Hepatocyte (in vitro differentiated cells): ENCODE measurements around the gene CRLF1. TPM values are rescaled to one million over a fixed set of nuclear protein-coding genes. Genes with fewer than 3 reads are reported as not detected.

Experiments used
- DNase-seq: peaks from one replicate; pipeline ENCODE4 v3.0.0-alpha.2; 2016; ENCODE audit warnings: low spot score
- H2AFZ ChIP-seq: fragments of 200-600 bp; sonication (generic); 2 replicates; pipeline ENCODE4 v1.6.0; 2016; ENCODE audit warnings: antibody characterized with exemption, mild to moderate bottlenecking
- H3K27ac ChIP-seq: fragments of 200-600 bp; sonication (generic); 2 replicates; pipeline ENCODE4 v1.5.1; 2016; ENCODE audit warnings: mild to moderate bottlenecking
- H3K27me3 ChIP-seq: fragments of 200-600 bp; sonication (generic); 2 replicates; pipeline ENCODE4 v1.6.1; 2016
- H3K36me3 ChIP-seq: fragments of 200-600 bp; sonication (generic); replicated peaks from 2 replicates; pipeline ENCODE4 v1.5.1; 2016; ENCODE audit warnings: low read depth; ENCODE audit not compliant: insufficient read depth
- H3K4me1 ChIP-seq: fragments of 200-600 bp; sonication (generic); 2 replicates; pipeline ENCODE4 v1.5.1; 2016; ENCODE audit warnings: mild to moderate bottlenecking, moderate library complexity; ENCODE audit not compliant: insufficient read depth
- H3K4me2 ChIP-seq: fragments of 200-600 bp; sonication (generic); 2 replicates; pipeline ENCODE4 v1.6.0; 2016
- H3K4me3 ChIP-seq: fragments of 200-600 bp; sonication (generic); 2 replicates; pipeline ENCODE4 v1.5.1; 2016; ENCODE audit warnings: mild to moderate bottlenecking
- H3K79me2 ChIP-seq: fragments of 200-600 bp; sonication (generic); 2 replicates; pipeline ENCODE4 v1.6.0; 2017; ENCODE audit warnings: mild to moderate bottlenecking
- H3K9me2 ChIP-seq: fragments of 200-600 bp; sonication (generic); replicated peaks from 2 replicates; pipeline ENCODE4 v1.6.0; 2017; ENCODE audit warnings: mild to moderate bottlenecking; ENCODE audit not compliant: insufficient read depth
- H3K9me3 ChIP-seq: fragments of 200-600 bp; sonication (generic); 2 replicates; pipeline ENCODE4 v1.5.1; 2016; ENCODE audit warnings: low read depth, mild to moderate bottlenecking
- H4K20me1 ChIP-seq: fragments of 200-600 bp; sonication (generic); 2 replicates; pipeline ENCODE4 v1.6.0; 2016; ENCODE audit warnings: mild to moderate bottlenecking; ENCODE audit not compliant: insufficient read depth, poor library complexity, severe bottlenecking
- EZH2 ChIP-seq: fragments of 200-600 bp; sonication (generic); IDR thresholded peaks from 2 replicates; pipeline ENCODE4 v1.6.1; 2016; ENCODE audit warnings: antibody characterized with exemption, mild to moderate bottlenecking, borderline replicate concordance
- EZH2phosphoT487 ChIP-seq: fragments of 200-600 bp; sonication (generic); IDR thresholded peaks from one replicate; pipeline ENCODE4 v1.6.1; 2018; ENCODE audit warnings: antibody characterized with exemption, mild to moderate bottlenecking, low read depth, moderate library complexity; ENCODE audit not compliant: unreplicated experiment, severe bottlenecking
- WGBS: methylation state at CpG from one replicate; pipeline ENCODE4 v1.1.6; 2016; ENCODE audit warnings: low lambda C conversion rate; ENCODE audit errors: missing lambda C conversion rate; 5-methylcytosine and 5-hydroxymethylcytosine counted together
- polyA plus RNA-seq: library from polyadenylated mRNA; unstranded; fragments of >200 nt; fragmentation: Nextera tagmentation; extraction: Ambion mirVana; gene quantifications from 2 replicates; pipeline ENCODE4 v1.2.1, GENCODE V29; 2016
- small RNA-seq: library from RNA; depleted of rRNA; stranded (forward); fragments of <200 nt; gene quantifications from one replicate; pipeline ENCODE3, GENCODE V24; 2014
- total RNA-seq: library from RNA; depleted of rRNA; stranded (reverse); fragments of >200 nt; gene quantifications from 2 replicates; pipeline ENCODE4 v1.2.3, GENCODE V29; 2014
- TF ChIP-seq, protein P1 (sequence below): fragments of 200-600 bp; sonication (generic); IDR thresholded peaks from 2 replicates; pipeline ENCODE4 v1.5.1; 2016; ENCODE audit warnings: antibody characterized with exemption, mild to moderate bottlenecking; ENCODE audit not compliant: poor library complexity

CRLF1 gene
- total and polyA plus RNA-seq, 2 experiments from 2014 or later: 13.9 to 42.2 TPM

DNA sequence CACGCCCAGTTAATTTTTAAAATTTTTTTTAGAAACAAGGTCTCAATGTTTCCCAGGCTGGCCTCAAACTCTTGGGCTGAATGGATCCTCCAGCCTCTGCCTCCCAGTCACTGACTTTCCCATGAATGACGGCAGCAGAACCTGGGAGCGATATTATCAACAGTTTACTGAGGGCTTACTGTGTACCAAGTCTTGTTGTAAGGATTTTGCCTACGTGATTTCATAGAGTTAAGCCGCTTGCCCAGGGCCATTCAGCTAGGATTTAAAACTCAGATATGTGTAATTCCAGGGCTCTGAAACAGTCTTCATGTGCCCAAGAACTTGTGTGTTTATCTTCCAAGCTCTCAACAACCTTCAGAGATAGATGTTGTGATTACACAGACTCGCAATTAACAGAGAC, 55.0 kb downstream of the CRLF1 start:
- no peaks in the 10 kb centered on the region for H3K4me1 ChIP-seq
- no peak overlapping the region for H3K27ac ChIP-seq
- no peak overlapping the region for H2AFZ ChIP-seq
- 47% methylated on average over 6 of the region's 6 CpGs for WGBS
- H3K4me2 ChIP-seq: no peak overlapping the region
- no peaks in the 10 kb centered on the region for H4K20me1 ChIP-seq
- H3K9me2 ChIP-seq: no peaks in the 10 kb centered on the region
- no peaks in the 10 kb centered on the region for H3K79me2 ChIP-seq
- no peaks in the 10 kb centered on the region for H3K9me3 ChIP-seq
- H3K27me3 ChIP-seq: no peaks in the 10 kb centered on the region
- no peak overlapping the region for H3K4me3 ChIP-seq
- DNase-seq: peak; percentile 47
- H3K36me3 ChIP-seq: no peaks in the 10 kb centered on the region
- TF ChIP-seq EZH2 (no peak), EZH2phosphoT487 (no peak)
- TF ChIP-seq, protein P1, sequence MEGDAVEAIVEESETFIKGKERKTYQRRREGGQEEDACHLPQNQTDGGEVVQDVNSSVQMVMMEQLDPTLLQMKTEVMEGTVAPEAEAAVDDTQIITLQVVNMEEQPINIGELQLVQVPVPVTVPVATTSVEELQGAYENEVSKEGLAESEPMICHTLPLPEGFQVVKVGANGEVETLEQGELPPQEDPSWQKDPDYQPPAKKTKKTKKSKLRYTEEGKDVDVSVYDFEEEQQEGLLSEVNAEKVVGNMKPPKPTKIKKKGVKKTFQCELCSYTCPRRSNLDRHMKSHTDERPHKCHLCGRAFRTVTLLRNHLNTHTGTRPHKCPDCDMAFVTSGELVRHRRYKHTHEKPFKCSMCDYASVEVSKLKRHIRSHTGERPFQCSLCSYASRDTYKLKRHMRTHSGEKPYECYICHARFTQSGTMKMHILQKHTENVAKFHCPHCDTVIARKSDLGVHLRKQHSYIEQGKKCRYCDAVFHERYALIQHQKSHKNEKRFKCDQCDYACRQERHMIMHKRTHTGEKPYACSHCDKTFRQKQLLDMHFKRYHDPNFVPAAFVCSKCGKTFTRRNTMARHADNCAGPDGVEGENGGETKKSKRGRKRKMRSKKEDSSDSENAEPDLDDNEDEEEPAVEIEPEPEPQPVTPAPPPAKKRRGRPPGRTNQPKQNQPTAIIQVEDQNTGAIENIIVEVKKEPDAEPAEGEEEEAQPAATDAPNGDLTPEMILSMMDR: no peak

DNA sequence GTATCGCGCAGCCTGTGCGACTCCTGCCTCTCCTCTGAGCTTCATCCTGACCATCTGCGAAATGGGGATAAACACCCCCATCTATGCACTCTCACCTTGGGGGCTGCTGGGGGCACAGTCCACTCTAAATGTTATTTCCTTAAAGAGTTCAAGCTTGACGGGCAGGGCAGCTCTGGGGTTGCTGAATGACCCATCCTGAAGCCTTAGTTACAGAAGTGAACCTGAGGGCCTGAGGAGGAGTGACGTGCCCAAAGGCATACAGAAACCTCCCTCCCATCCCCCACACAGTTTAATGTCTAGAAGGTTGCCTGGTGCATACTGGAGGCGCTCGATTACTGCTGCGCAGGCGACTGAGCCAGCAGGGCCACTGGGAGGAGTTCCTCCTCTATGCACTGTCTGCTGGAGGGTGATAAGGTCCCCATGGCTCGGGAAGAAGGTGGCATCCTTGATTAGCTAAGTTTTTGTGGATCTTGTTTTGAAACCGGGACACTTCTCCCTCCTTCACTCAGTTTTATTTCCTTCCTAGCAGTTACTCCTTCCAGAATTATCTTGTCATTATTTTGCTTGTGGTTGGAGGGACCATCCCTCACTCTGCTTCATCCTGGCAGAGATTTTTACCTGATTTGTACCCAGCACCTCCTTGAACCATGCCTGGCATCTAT, 62.7 kb downstream of the CRLF1 start:
- TF ChIP-seq EZH2 (no peak), EZH2phosphoT487 (no peak)
- TF ChIP-seq, protein P1: no peak

More for the DNA sequence above, 62.7 kb downstream of the CRLF1 start:
- Histone ChIP-seq H3K27ac (peak overlapping the region; percentile 41), H3K9me3 (no peaks in the 10 kb centered on the region), H2AFZ (peak overlapping the region; percentile 57), H4K20me1 (no peaks in the 10 kb centered on the region), H3K4me1 (peaks cover 7% of the 10 kb centered on the region), H3K4me2 (peak overlapping the region; percentile 87), H3K9me2 (no peaks in the 10 kb centered on the region), H3K4me3 (no peak overlapping the region), H3K27me3 (no peaks in the 10 kb centered on the region), H3K36me3 (no peaks in the 10 kb centered on the region), H3K79me2 (peaks cover 12% of the 10 kb centered on the region)
- 12% methylated on average over 12 of the region's 12 CpGs for WGBS
- peak; percentile 85 for DNase-seq

Small RNAs within 50 kb of the gene (small RNA-seq; reads per million reads assigned to genes)
- gene RN7SL155P: not detected

Other genes starting within 250 kb of the CRLF1 start
- 106 and 123 TPM in 2 replicates for gene GDF15, start 220.6 kb downstream of the CRLF1 start, total RNA-seq
- 175 and 185 TPM in 2 replicates for gene GDF15, start 220.6 kb downstream of the CRLF1 start, polyA plus RNA-seq
- gene LRRC25, start 209.2 kb downstream of the CRLF1 start, total RNA-seq: 0.16 TPM in 1 of 2 replicates, not detected in the other
- 0.36 and 1.5 TPM in 2 replicates for gene LRRC25, start 209.2 kb downstream of the CRLF1 start, polyA plus RNA-seq
- 55.8 and 72.6 TPM in 2 replicates for gene SSBP4, start 187.4 kb downstream of the CRLF1 start, total RNA-seq
- 156 and 169 TPM in 2 replicates for gene SSBP4, start 187.4 kb downstream of the CRLF1 start, polyA plus RNA-seq
- gene ISYNA1, start 168.7 kb downstream of the CRLF1 start, total RNA-seq: 51.5 and 54.9 TPM in 2 replicates
- gene ISYNA1, start 168.7 kb downstream of the CRLF1 start, polyA plus RNA-seq: 144 and 188 TPM in 2 replicates
- 3.9 and 11.0 TPM in 2 replicates for gene ELL, start 84.7 kb downstream of the CRLF1 start, total RNA-seq
- 15.0 and 18.1 TPM in 2 replicates for gene ELL, start 84.7 kb downstream of the CRLF1 start, polyA plus RNA-seq
- gene FKBP8, start 63.2 kb downstream of the CRLF1 start, total RNA-seq: 183 and 195 TPM in 2 replicates
- gene FKBP8, start 63.2 kb downstream of the CRLF1 start, polyA plus RNA-seq: 247 and 262 TPM in 2 replicates
- 76.3 and 91.7 TPM in 2 replicates for gene KXD1, start 48.9 kb downstream of the CRLF1 start, total RNA-seq
- 85.7 and 89.2 TPM in 2 replicates for gene KXD1, start 48.9 kb downstream of the CRLF1 start, polyA plus RNA-seq
- gene UBA52, start 34.9 kb downstream of the CRLF1 start, total RNA-seq: 561 and 593 TPM in 2 replicates
- 470 and 498 TPM in 2 replicates for gene UBA52, start 34.9 kb downstream of the CRLF1 start, polyA plus RNA-seq
- 59.9 and 62.6 TPM in 2 replicates for gene REX1BD, start 18.0 kb downstream of the CRLF1 start, total RNA-seq
- gene REX1BD, start 18.0 kb downstream of the CRLF1 start, polyA plus RNA-seq: 105 and 131 TPM in 2 replicates
- gene TMEM59L, start 6.1 kb upstream of the CRLF1 start, total RNA-seq: 0.40 and 1.5 TPM in 2 replicates
- 4.9 and 9.1 TPM in 2 replicates for gene TMEM59L, start 6.1 kb upstream of the CRLF1 start, polyA plus RNA-seq
- 4.1 and 5.0 TPM in 2 replicates for gene KLHL26, start 30.2 kb upstream of the CRLF1 start, total RNA-seq
- gene KLHL26, start 30.2 kb upstream of the CRLF1 start, polyA plus RNA-seq: 3.9 and 7.6 TPM in 2 replicates
- gene CRTC1, start 76.9 kb upstream of the CRLF1 start, total RNA-seq: 2.0 and 2.5 TPM in 2 replicates
- 4.5 and 4.8 TPM in 2 replicates for gene CRTC1, start 76.9 kb upstream of the CRLF1 start, polyA plus RNA-seq
- 2.8 and 3.0 TPM in 2 replicates for gene COMP, start 184.5 kb upstream of the CRLF1 start, total RNA-seq
- gene COMP, start 184.5 kb upstream of the CRLF1 start, polyA plus RNA-seq: 12.5 and 16.3 TPM in 2 replicates
- 24.5 and 47.2 TPM in 2 replicates for gene UPF1, start 225.2 kb upstream of the CRLF1 start, total RNA-seq
- 22.2 and 27.0 TPM in 2 replicates for gene UPF1, start 225.2 kb upstream of the CRLF1 start, polyA plus RNA-seq